Mesenchymal stem cell (in vitro differentiated cells and primary cell): Measurements from ENCODE around the gene NSMCE1.
"Not testable (repeated sequence)": the region's sequence is repeated elsewhere in the genome, so short reads cannot be mapped to it uniquely, and the experiment has no call there.

ENCODE experiments used
- DNase-seq: peaks from one replicate; pipeline ENCODE4 v3.0.0-alpha.2; 2013
- H2AFZ ChIP-seq: one replicate; pipeline ENCODE4 v1.6.1; 2013; ENCODE audit warnings: low read depth, mild to moderate bottlenecking, control low read depth, inconsistent platforms, low read length, moderate library complexity
- H2AK5ac ChIP-seq: 2 replicates; pipeline ENCODE4 v1.6.1; 2013; ENCODE audit warnings: low read length, moderate library complexity, mild to moderate bottlenecking, inconsistent platforms; ENCODE audit not compliant: severe bottlenecking
- H2BK120ac ChIP-seq: one replicate; pipeline ENCODE4 v1.6.1; 2013; ENCODE audit warnings: low read depth, mild to moderate bottlenecking, inconsistent platforms, low read length, moderate library complexity
- H2BK12ac ChIP-seq, 2 experiments: one replicate each; pipeline ENCODE4 v1.6.1; 2013; ENCODE audit warnings: inconsistent platforms in 2 of 2, low read length in 2 of 2, mild to moderate bottlenecking in 2 of 2, moderate library complexity in 2 of 2, control low read depth in 1 of 2
- H2BK15ac ChIP-seq: one replicate; pipeline ENCODE4 v1.6.1; 2013; ENCODE audit warnings: mild to moderate bottlenecking, low read depth, inconsistent platforms; ENCODE audit not compliant: poor library complexity, severe bottlenecking
- H2BK5ac ChIP-seq: 2 replicates; pipeline ENCODE4 v1.6.1; 2013; ENCODE audit warnings: low read depth, mild to moderate bottlenecking, low read length, control low read depth, inconsistent platforms; ENCODE audit not compliant: poor library complexity, severe bottlenecking
- H3K14ac ChIP-seq, 2 experiments: one replicate each; pipeline ENCODE4 v1.6.1; 2013; ENCODE audit warnings: inconsistent platforms in 2 of 2, low read length in 2 of 2, control low read depth in 1 of 2, mild to moderate bottlenecking in 1 of 2, moderate library complexity in 1 of 2
- H3K18ac ChIP-seq, 2 experiments: one replicate each; pipeline ENCODE4 v1.6.1; 2013; ENCODE audit warnings: inconsistent platforms in 2 of 2, low read length in 2 of 2, control low read depth in 1 of 2, low read depth in 1 of 2, mild to moderate bottlenecking in 1 of 2
- H3K23ac ChIP-seq, 2 experiments: one replicate each; pipeline ENCODE4 v1.6.1; 2013; ENCODE audit warnings: inconsistent platforms in 2 of 2, low read length in 2 of 2, mild to moderate bottlenecking in 2 of 2, moderate library complexity in 2 of 2, control low read depth in 1 of 2
- H3K27ac ChIP-seq: 2 replicates; pipeline ENCODE4 v1.5.1; 2013; ENCODE audit warnings: mild to moderate bottlenecking, moderate library complexity, low read length, control low read depth, inconsistent platforms; ENCODE audit not compliant: poor library complexity, severe bottlenecking
- H3K27me3 ChIP-seq, 2 experiments: 2 replicates each; pipeline versions ENCODE4 v1.6.1 to v1.7.0; 2013; ENCODE audit warnings: low read length in 2 of 2, mild to moderate bottlenecking in 2 of 2, moderate library complexity in 2 of 2, control low read depth in 1 of 2, inconsistent platforms in 1 of 2; ENCODE audit not compliant: control insufficient read depth in 1 of 2, insufficient read depth in 1 of 2
- H3K36me3 ChIP-seq, 2 experiments: 2 replicates each; pipeline versions ENCODE4 v1.6.1 to v1.7.0; 2013; ENCODE audit warnings: low read length in 2 of 2, control low read depth in 1 of 2, inconsistent platforms in 1 of 2, low read depth in 1 of 2, mild to moderate bottlenecking in 1 of 2; ENCODE audit not compliant: insufficient read depth in 2 of 2, control insufficient read depth in 1 of 2
- H3K4ac ChIP-seq, 2 experiments: one replicate each; pipeline ENCODE4 v1.6.1; 2013; ENCODE audit warnings: inconsistent platforms in 2 of 2, low read length in 2 of 2, mild to moderate bottlenecking in 2 of 2, moderate library complexity in 2 of 2, control low read depth in 1 of 2, low read depth in 1 of 2
- H3K4me1 ChIP-seq: 2 replicates; pipeline ENCODE4 v1.6.1; 2013; ENCODE audit warnings: low read depth, low read length, control low read depth; ENCODE audit not compliant: control insufficient read depth, insufficient read depth
- H3K4me2 ChIP-seq: 2 replicates; pipeline ENCODE4 v1.6.1; 2013; ENCODE audit warnings: low read length, mild to moderate bottlenecking, inconsistent platforms; ENCODE audit not compliant: poor library complexity, severe bottlenecking
- H3K4me3 ChIP-seq, 2 experiments: 2 replicates each; pipeline versions ENCODE4 v1.5.1 to v1.7.0; 2013; ENCODE audit warnings: low read length in 2 of 2, mild to moderate bottlenecking in 2 of 2, control low read depth in 1 of 2, low read depth in 1 of 2; ENCODE audit not compliant: insufficient read depth in 1 of 2
- H3K79me1 ChIP-seq: replicated peaks from 2 replicates; pipeline ENCODE4 v1.6.1; 2013; ENCODE audit warnings: mild to moderate bottlenecking, control low read depth, low read length, inconsistent platforms; ENCODE audit not compliant: poor library complexity, severe bottlenecking
- H3K9ac ChIP-seq: 2 replicates; pipeline ENCODE4 v1.7.0; 2013; ENCODE audit warnings: mild to moderate bottlenecking, low read length, moderate library complexity
- H3K9me3 ChIP-seq: 2 replicates; pipeline ENCODE4 v1.7.0; 2013; ENCODE audit warnings: mild to moderate bottlenecking, low read length; ENCODE audit not compliant: control insufficient read depth
- H4K8ac ChIP-seq: one replicate; pipeline ENCODE4 v1.6.1; 2013; ENCODE audit warnings: inconsistent platforms, mild to moderate bottlenecking, low read length, moderate library complexity
- H4K91ac ChIP-seq: one replicate; pipeline ENCODE4 v1.6.1; 2013; ENCODE audit warnings: mild to moderate bottlenecking, low read length, inconsistent platforms
- WGBS: methylation state at CpG from one replicate; pipeline ENCODE4 v1.1.7; 2013; ENCODE audit warnings: mixed read lengths; 5-methylcytosine and 5-hydroxymethylcytosine counted together

NSMCE1 gene

GRCh38 chr16:27251541-27252205, 16.9 kb downstream of the NSMCE1 start:
- H3K36me3 ChIP-seq = peaks cover 3 to 19% of the 10 kb centered on the region in 2 experiments
- H2BK120ac ChIP-seq = no peak overlapping the region
- no peak overlapping the region for H3K14ac ChIP-seq
- no peak overlapping the region for H3K4me3 ChIP-seq
- H3K4me1 ChIP-seq = peaks cover 5% of the 10 kb centered on the region
- no peak overlapping the region for H3K9ac ChIP-seq
- H3K23ac ChIP-seq = no peak overlapping the region
- no peak overlapping the region for H2BK5ac ChIP-seq
- H3K9me3 ChIP-seq = no peaks in the 10 kb centered on the region
- no peak overlapping the region for H3K18ac ChIP-seq
- DNase-seq = no peak
- H3K27ac ChIP-seq = no peak overlapping the region
- H2BK12ac ChIP-seq = peak overlapping the region; percentile 59 to 80
- no peak overlapping the region for H4K91ac ChIP-seq
- WGBS = over 99% methylated on average over 7 of the region's 8 CpGs
- peak overlapping the region; percentile 63 for H2BK15ac ChIP-seq
- no peak overlapping the region for H4K8ac ChIP-seq
- no peak overlapping the region for H3K4me2 ChIP-seq
- H2AK5ac ChIP-seq = peak overlapping the region; percentile 1
- no peaks in the 10 kb centered on the region for H3K27me3 ChIP-seq
- no peak overlapping the region for H3K4ac ChIP-seq
- no peak overlapping the region for H2AFZ ChIP-seq
- H3K79me1 ChIP-seq = peaks cover 19% of the 10 kb centered on the region

DNA sequence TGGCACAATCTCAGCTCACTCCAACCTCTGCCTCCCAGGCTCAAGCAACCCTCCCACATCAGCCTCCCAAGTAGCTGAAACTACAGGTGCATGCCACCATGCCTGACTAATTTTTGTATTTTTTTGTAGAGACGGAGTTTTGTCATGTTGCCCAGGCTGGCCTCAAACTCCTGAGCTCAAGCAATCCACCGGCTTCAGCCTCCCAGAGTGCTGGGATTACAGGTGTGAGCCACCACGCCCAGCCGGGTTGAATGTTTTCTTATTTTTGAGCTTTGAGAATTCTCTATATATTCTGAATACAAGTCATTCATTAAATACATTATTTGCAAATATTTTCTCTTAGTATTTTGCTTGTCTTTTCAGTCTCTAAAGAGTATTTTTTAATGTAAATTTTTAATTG, 19.7 kb downstream of the NSMCE1 start:
- not testable (repeated sequence) for H2BK120ac ChIP-seq, H2BK12ac ChIP-seq, H2AFZ ChIP-seq, H2BK15ac ChIP-seq, H3K36me3 ChIP-seq, H3K4me2 ChIP-seq, H3K4ac ChIP-seq, H3K27me3 ChIP-seq, H3K18ac ChIP-seq, H3K9ac ChIP-seq, H4K91ac ChIP-seq, H3K4me3 ChIP-seq, H2BK5ac ChIP-seq, H3K14ac ChIP-seq, DNase-seq, H3K27ac ChIP-seq, H3K23ac ChIP-seq, H3K9me3 ChIP-seq, H2AK5ac ChIP-seq, H4K8ac ChIP-seq
- Histone ChIP-seq H3K4me1 (peaks cover 18% of the 10 kb centered on the region), H3K79me1 (peaks cover 24% of the 10 kb centered on the region)
- WGBS = 93% methylated on average over 1 of the region's 4 CpGs

DNA sequence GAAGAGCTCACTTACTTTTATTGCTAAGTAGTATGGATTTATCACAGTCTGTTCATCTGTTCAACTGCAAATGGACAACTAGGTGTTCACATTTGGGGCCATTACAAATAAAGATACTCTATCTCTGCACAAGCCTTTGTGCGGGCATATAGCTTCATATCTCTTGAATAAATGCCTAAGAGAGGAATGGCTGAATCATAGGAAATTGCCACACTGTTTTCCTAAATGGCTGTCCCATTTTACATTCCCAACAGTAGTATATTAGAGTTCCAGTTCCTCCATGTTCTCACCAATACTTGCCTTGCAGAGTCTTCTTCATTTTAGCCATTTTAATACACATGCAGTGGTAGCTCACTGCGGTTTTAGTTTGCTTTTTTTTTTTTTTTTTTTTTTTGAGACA, 20.5 kb downstream of the NSMCE1 start:
- Histone ChIP-seq H2BK5ac (no peak overlapping the region), H4K91ac (no peak overlapping the region), H2BK120ac (no peak overlapping the region), H3K27me3 (no peaks in the 10 kb centered on the region), H3K4me1 (peaks cover 24% of the 10 kb centered on the region), H4K8ac (no peak overlapping the region), H3K4me2 (no peak overlapping the region), H3K27ac (no peak overlapping the region), H3K4ac (no peak overlapping the region), H2AFZ (no peak overlapping the region), H3K14ac (no peak overlapping the region), H2AK5ac (no peak overlapping the region), H3K18ac (no peak overlapping the region), H3K23ac (no peak overlapping the region), H2BK15ac (no peak overlapping the region), H3K9me3 (no peaks in the 10 kb centered on the region), H3K4me3 (no peak overlapping the region), H3K79me1 (peaks cover 25% of the 10 kb centered on the region), H2BK12ac (no peak overlapping the region), H3K36me3 (peaks cover 3 to 4% of the 10 kb centered on the region in 2 experiments), H3K9ac (no peak overlapping the region)
- DNase-seq = peak; percentile 27
- WGBS = 81% methylated on average over 2 of the region's 2 CpGs

DNA sequence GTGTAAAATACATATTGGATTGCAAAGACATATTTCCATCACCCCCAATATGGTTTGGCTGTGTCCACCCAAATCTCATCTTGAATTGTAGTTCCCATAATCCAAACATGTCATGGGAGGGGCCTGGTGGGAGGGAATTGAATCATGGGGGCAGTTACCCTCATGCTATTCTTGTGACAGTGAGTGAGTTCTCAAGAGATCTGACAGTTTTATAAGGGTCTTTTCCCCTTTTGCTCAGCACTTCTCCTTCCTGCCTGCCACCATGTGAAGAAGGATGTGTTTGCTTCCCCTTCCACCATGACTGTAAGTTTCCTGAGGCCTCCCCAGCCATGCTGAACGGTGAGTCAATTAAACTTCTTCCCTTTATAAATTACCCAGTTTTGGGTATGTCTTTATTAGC, 21.5 kb downstream of the NSMCE1 start:
- not testable (repeated sequence) for H3K4ac ChIP-seq, H4K8ac ChIP-seq, H2BK15ac ChIP-seq, H3K9ac ChIP-seq, H2AFZ ChIP-seq, H3K9me3 ChIP-seq, H3K27ac ChIP-seq, H3K14ac ChIP-seq, H3K27me3 ChIP-seq, H2BK120ac ChIP-seq, H3K4me2 ChIP-seq, H2AK5ac ChIP-seq, H2BK12ac ChIP-seq, H3K23ac ChIP-seq, H4K91ac ChIP-seq, H3K36me3 ChIP-seq, H3K4me3 ChIP-seq, H3K18ac ChIP-seq, H2BK5ac ChIP-seq, DNase-seq
- Histone ChIP-seq H3K79me1 (peaks cover 21% of the 10 kb centered on the region), H3K4me1 (peaks cover 29% of the 10 kb centered on the region)
- 92% methylated on average over 1 of the region's 1 CpG for WGBS
